Spleen (tissue), 11 donors: ENCODE data around the gene RBM42. TPM values are rescaled to one million over a fixed set of nuclear protein-coding genes. Genes with fewer than 3 reads are reported as not detected.

ENCODE experiments used
- DNase-seq: peaks from one replicate; pipeline ENCODE4 v3.0.0-alpha.2; 2020
- H3K27ac ChIP-seq, 8 donors: fragments of 200-600 bp; sonication (generic) in 7 of 8; 1 replicate in 4 of 8; 2 replicates in 4 of 8; pipeline versions ENCODE4 v1.5.0 to v1.8.0; 2016 to 2021; ENCODE audit warnings: inconsistent platforms in 4 of 8, mild to moderate bottlenecking in 4 of 8, moderate library complexity in 1 of 8
- H3K27me3 ChIP-seq, 7 donors: fragments of 200-600 bp; sonication (generic) in 6 of 7; replicated peaks in 1 of 7; 1 replicate in 4 of 7; 2 replicates in 3 of 7; pipeline versions ENCODE4 v1.5.0 to v1.8.0; 2016 to 2021; ENCODE audit warnings: inconsistent platforms in 3 of 7, mild to moderate bottlenecking in 1 of 7
- H3K36me3 ChIP-seq, 6 donors: fragments of 200-600 bp; sonication (generic) in 5 of 6; 1 replicate in 4 of 6; 2 replicates in 2 of 6; pipeline versions ENCODE4 v1.5.0 to v1.8.0; 2016 to 2021; ENCODE audit warnings: inconsistent platforms in 2 of 6
- H3K4me1 ChIP-seq, 6 donors: fragments of 200-600 bp; sonication (generic) in 5 of 6; 1 replicate in 3 of 6; 2 replicates in 3 of 6; pipeline versions ENCODE4 v1.5.0 to v1.8.0; 2016 to 2021; ENCODE audit warnings: inconsistent platforms in 3 of 6
- H3K4me3 ChIP-seq, 8 donors: fragments of 200-600 bp; sonication (generic) in 7 of 8; 1 replicate in 4 of 8; 2 replicates in 4 of 8; pipeline versions ENCODE4 v1.5.0 to v1.8.0; 2016 to 2021; ENCODE audit warnings: inconsistent platforms in 4 of 8, mild to moderate bottlenecking in 4 of 8, moderate library complexity in 2 of 8
- H3K9me3 ChIP-seq, 8 donors: fragments of 200-600 bp; sonication (generic) in 7 of 8; 1 replicate in 4 of 8; 2 replicates in 4 of 8; pipeline versions ENCODE4 v1.5.0 to v1.8.0; 2016 to 2021; ENCODE audit warnings: inconsistent platforms in 4 of 8
- CTCF ChIP-seq, 11 experiments: fragments of 200-600 bp in 7 of 11; fragments of 450-650 bp in 4 of 11; sonication (generic) in 4 of 11; IDR thresholded peaks in 8 of 11; conservative IDR thresholded peaks in 3 of 11; 1 replicate in 7 of 11; 2 replicates in 4 of 11; pipeline versions ENCODE4 v1.4.0 to v1.8.0; 2016 to 2021; ENCODE audit warnings: antibody characterized with exemption in 11 of 11, inconsistent platforms in 4 of 11, mild to moderate bottlenecking in 1 of 11
- POLR2A ChIP-seq, 3 donors: fragments of 450-650 bp; IDR thresholded peaks; one replicate each; pipeline ENCODE4 v1.5.1; 2017; ENCODE audit warnings: antibody characterized with exemption in 3 of 3, mild to moderate bottlenecking in 1 of 3
- POLR2AphosphoS5 ChIP-seq, 3 donors: sonication (generic); formaldehyde crosslinking; IDR thresholded peaks; one replicate each; pipeline ENCODE4 v1.5.1; 2017; ENCODE audit warnings: antibody characterized with exemption in 3 of 3
- WGBS, 5 donors: extraction: QIAGEN DNeasy Blood & Tissue Kit in 3 of 5; methylation state at CpG; one replicate each; pipeline versions ENCODE4 v1.1.5 to v1.1.7; 2013 to 2018; 5-methylcytosine and 5-hydroxymethylcytosine counted together
- intact Hi-C: fragments of 100-400 bp; cut with DNase I; formaldehyde crosslinking; loops from one replicate; pipeline ENCODE4 v1.15.0; 2023; ENCODE audit warnings: low total_unique reads
- polyA plus RNA-seq, 3 donors: library from polyadenylated mRNA; stranded (reverse); fragments of 200-250 nt; gene quantifications; one replicate each; pipeline ENCODE4 v1.2.1, GENCODE V29; 2013
- total RNA-seq, 7 donors: library from RNA; depleted of rRNA in 3 of 7; stranded (reverse); fragments of >200 nt in 3 of 7; fragmentation: NEBNext Ultra II Directional in 4 of 7; extraction: Animal tissue kit (Norgen Biotek cat#: 25700) in 4 of 7; gene quantifications; one replicate each; pipeline versions ENCODE4 v1.1.0 to v1.2.1, GENCODE V29; 2016 to 2021
- donor health status: healthy with polysubstance abuse.
- donor health status: DM: no; HTN: no; CAD: no; lungs with moderate emphysema.
- donor health status: DM: no; HTN: no; CAD: no.
- donor health status: Bipolar disorder and iron deficiency.
- donor health status: healthy.
- donor health status: DM: no; HTN: no; CAD: no.
- donor health status: DM: yes; HTN: yes; CAD: no.

The RBM42 gene
- total and polyA plus RNA-seq, 10 donors: 48.2 to 71.9 (median 59.4) TPM

GRCh38 chr19:35613574-35613973 lies 15.3 kb upstream of the RBM42 start:
- H3K27ac ChIP-seq: no peak overlapping the region
- 76 to 100% (median 83%) methylated on average over 1 of the region's 1 CpG for WGBS, 5 donors
- H3K4me1 ChIP-seq: peaks cover 7 to 40% (median 27%) of the 10 kb centered on the region in 6 donors
- TF ChIP-seq CTCF (IDR thresholded peaks at IDR 0.05 in 8 of 11, conservative IDR thresholded peaks at IDR 0.05 in 3 of 11) (no peak), POLR2A (IDR thresholded peaks at IDR 0.05) (no peak), POLR2AphosphoS5 (IDR thresholded peaks at IDR 0.05) (no peak)
- H3K9me3 ChIP-seq: peaks cover 0 to 2% (median under 1%) of the 10 kb centered on the region in 8 donors
- intact Hi-C loops: no loop called here
- no peak overlapping the region for H3K4me3 ChIP-seq
- DNase-seq: no peak
- H3K27me3 ChIP-seq: no peaks in the 10 kb centered on the region
- H3K36me3 ChIP-seq: peaks cover 0 to 40% (median 15%) of the 10 kb centered on the region in 6 donors

- H3K27me3 ChIP-seq: no peaks in the 10 kb centered on the region
- peaks cover 0 to 55% (median 16%) of the 10 kb centered on the region in 6 donors for H3K36me3 ChIP-seq
- H3K4me1 ChIP-seq: peaks cover 3 to 31% (median 22%) of the 10 kb centered on the region in 6 donors
- H3K4me3 ChIP-seq: no peak overlapping the region
- no peaks in the 10 kb centered on the region for H3K9me3 ChIP-seq
- no peak overlapping the region for H3K27ac ChIP-seq
- no peak for TF ChIP-seq CTCF (IDR thresholded peaks at IDR 0.05 in 8 of 11, conservative IDR thresholded peaks at IDR 0.05 in 3 of 11)
- no peak for TF ChIP-seq POLR2AphosphoS5 (IDR thresholded peaks at IDR 0.05)
- TF ChIP-seq POLR2A (IDR thresholded peaks at IDR 0.05): no peak
- 90 to 96% (median 93%) methylated on average over 10 to 17 of the region's 17 CpGs for WGBS, 5 donors
- DNase-seq: no peak
- intact Hi-C loops: no loop called here
These were observed 13.8 kb upstream of the RBM42 start for GRCh38 chr19:35615036-35615435.

- TF ChIP-seq CTCF (IDR thresholded peaks at IDR 0.05 in 8 of 11, conservative IDR thresholded peaks at IDR 0.05 in 3 of 11) (no peak), POLR2AphosphoS5 (IDR thresholded peaks at IDR 0.05) (no peak), POLR2A (IDR thresholded peaks at IDR 0.05) (no peak)
- WGBS, 5 donors: 63 to 95% (median 89%) methylated on average over 6 to 7 of the region's 7 CpGs
- intact Hi-C loops: no loop called here
These were observed 10.0 kb upstream of the RBM42 start for GRCh38 chr19:35618857-35619256.

GRCh38 chr19:35619290-35619923 lies 9.4 kb upstream of the RBM42 start:
- WGBS, 5 donors: 94 to 99% (median 98%) methylated on average over 4 to 12 of the region's 12 CpGs
- no peaks in the 10 kb centered on the region for H3K4me1 ChIP-seq
- no peaks in the 10 kb centered on the region for H3K27me3 ChIP-seq
- intact Hi-C loops: no loop called here
- no peaks in the 10 kb centered on the region for H3K9me3 ChIP-seq
- H3K27ac ChIP-seq: no peak overlapping the region
- H3K36me3 ChIP-seq: peaks cover 0 to 74% (median 22%) of the 10 kb centered on the region in 6 donors
- TF ChIP-seq POLR2A (IDR thresholded peaks at IDR 0.05) (no peak), CTCF (IDR thresholded peaks at IDR 0.05 in 8 of 11, conservative IDR thresholded peaks at IDR 0.05 in 3 of 11) (no peak), POLR2AphosphoS5 (IDR thresholded peaks at IDR 0.05) (no peak)
- DNase-seq: no peak
- no peak overlapping the region for H3K4me3 ChIP-seq

More at GRCh38 chr19:35618857-35619256, 10.0 kb upstream of the RBM42 start:
- no peak overlapping the region for H3K27ac ChIP-seq
- DNase-seq: no peak
- no peak overlapping the region for H3K4me3 ChIP-seq
- peaks cover 0 to under 1% (median 0%) of the 10 kb centered on the region in 6 donors for H3K4me1 ChIP-seq
- H3K9me3 ChIP-seq: no peaks in the 10 kb centered on the region
- H3K36me3 ChIP-seq: peaks cover 0 to 74% (median 22%) of the 10 kb centered on the region in 6 donors
- H3K27me3 ChIP-seq: no peaks in the 10 kb centered on the region
